GM21619 (cell line): ENCODE results near the gene FOXQ1.

Experiments
- ATAC-seq: cut with Tn5 transposase; IDR thresholded peaks from one replicate; pipeline ENCODE4 v1.9.1; 2021; ENCODE audit not compliant: unreplicated experiment

FOXQ1 gene, protein sequence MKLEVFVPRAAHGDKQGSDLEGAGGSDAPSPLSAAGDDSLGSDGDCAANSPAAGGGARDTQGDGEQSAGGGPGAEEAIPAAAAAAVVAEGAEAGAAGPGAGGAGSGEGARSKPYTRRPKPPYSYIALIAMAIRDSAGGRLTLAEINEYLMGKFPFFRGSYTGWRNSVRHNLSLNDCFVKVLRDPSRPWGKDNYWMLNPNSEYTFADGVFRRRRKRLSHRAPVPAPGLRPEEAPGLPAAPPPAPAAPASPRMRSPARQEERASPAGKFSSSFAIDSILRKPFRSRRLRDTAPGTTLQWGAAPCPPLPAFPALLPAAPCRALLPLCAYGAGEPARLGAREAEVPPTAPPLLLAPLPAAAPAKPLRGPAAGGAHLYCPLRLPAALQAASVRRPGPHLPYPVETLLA

DNA sequence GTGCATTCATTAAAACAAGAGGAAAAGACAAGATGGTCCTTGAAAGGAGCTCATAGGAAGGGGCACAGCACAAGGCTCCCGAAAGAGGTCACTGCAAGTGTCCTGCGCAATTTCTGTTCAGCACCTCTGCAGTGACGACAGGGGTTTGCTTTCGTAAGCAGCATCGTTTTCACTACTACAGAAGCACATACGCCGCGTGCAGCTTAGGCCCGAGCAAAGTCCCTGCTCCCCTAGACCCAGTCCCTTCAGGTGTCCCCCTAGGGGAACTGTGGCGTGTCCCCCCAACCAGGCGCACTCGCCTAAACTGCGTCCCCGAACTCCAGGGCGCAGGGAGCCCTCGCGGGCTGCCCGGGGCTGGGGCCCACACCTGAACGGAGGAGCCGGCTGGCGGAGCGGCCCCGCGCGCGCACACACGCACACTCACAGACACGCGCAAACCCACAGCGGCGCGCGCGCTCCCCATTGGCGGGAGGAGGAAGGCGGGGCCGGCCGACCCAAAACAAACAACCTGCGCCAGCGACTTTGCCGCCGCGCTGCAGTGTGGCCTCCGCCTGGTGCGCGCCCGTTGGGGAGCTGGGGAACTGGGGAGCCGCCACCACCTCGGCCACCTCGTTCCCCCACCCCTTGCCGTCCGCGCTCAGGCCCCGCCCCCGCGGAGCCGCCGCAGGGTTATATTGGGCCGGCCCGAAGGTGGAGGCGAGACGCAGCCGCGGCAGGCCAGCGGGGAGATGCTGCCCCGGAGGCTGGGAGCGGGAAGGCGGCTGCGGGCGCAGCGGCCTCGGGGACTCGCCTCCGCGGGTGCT is at the start of gene FOXQ1:
Gene FOXQ1, plus strand, starts transcription at position 699 of the 803 bp plus-strand sequence. CDS start 607 bp downstream, outside the sequence.
- ATAC-seq: no peak

DNA sequence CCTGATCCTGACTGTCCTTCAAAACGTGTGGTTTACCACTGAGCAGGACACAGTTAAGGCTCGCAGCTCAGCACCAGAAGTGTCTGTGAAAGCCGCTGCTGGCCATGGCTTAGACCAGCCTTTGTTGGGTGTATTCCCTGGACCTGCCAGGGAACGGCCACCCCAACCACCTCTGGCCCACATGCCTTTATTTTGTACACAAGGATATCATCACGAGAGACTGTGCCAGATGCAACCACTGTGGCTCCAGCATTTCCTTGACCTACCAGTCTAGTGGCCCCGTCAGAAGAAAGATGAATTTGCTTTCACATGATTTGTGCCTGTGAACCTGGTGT is 49.2 kb upstream of the FOXQ1 start:
- no peak for ATAC-seq

DNA sequence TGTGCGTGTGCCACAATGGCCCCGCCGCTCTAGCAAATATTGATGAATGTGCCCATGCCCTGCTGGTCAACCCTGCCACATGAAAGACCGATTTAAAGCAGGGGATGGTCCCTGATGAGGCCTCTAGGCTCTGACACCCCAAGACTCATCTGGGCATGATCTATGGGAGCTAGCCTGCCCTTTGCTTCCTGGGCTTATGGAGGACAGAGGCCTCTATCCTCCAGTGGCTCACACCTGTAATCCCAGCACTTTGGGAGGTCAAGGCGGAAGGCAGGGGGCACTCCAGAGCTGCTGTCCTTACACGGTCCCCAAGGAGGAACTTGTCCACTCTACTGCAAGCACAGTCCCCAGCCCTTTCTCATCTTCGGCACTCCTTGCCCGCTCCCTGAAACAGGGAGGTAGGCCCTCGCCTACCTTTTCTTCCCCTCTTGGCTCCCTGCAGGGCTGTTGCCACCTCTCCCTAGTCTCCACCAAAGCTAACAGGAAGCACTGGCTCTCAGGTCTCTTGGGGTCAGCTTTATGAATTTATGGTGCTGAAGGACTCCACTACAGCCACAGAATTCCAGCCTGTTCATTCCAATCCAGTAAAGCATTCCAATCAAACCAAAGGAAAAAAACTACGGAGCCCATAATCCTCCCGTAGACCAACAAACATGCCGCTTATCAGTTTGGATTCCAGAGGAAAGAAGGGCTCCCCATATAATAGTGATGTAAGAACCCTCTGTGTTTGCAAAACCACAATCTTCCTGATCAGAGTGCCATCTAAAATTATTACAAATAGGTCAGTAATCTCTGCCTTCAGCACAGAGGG is 48.7 kb upstream of the FOXQ1 start:
- ATAC-seq: no peak

DNA sequence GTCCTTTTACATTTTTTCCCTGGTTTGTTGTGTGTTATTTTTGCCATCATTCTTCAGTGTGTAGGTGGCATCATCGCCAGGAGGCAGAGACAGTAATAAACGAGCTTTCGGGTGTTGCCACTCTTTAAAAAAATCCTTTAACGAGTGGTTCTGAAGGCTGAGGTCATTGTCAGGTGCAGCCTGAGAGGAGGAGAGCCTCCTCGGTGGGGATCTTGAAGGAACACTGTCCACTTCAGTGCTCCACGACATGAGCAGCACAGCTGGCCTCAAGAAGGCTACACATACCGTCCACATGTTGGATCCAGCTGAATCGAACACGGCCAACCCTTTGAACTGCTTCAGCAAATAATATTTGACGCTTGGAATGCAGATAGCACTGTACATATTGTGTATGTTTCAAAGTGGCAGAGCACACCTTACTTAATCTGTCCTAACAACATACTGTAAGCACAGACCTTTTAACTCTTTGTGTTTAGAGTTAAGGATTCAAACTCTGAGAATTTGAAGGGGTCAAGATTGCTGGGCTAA is 48.0 kb upstream of the FOXQ1 start:
- ATAC-seq: no peak

DNA sequence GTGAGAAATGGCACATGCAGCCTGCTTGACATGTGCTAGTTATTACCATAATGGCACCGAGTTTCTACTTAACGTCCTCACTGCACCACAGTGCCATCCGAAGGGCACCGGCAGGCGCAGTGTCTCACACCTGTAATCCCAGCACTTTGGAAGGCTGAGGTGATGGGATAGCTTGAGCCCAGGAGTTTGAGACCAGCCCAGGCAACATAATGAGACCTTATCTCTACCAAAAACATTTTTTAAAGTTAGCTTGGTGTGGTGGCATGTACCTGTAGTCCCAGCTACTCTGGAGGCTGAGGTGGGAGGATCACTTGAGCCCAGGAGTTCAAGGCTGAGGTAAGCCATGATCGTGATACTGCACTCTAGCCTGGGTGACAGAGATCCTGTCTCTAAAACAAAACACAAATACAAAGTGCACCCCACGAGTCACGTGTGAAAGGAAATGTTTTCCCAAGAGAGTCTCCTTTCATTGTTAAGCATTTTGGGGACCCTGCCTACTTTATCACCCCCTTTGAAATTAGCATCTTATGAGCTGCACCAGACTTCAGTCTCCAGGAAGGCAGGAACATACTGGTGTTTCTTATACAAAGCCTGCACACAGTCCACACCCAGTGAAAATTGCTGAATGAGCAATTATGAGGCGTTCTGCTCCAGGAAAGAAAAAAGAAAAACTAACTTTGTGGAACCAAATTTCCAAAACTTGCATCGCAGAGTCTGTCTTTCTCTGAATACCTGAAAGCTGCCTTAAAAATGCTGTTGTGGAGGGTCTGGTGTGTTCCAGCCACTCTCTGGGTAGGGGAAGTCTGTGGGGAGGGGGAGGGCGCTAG is 47.1 kb upstream of the FOXQ1 start:
- ATAC-seq: no peak

DNA sequence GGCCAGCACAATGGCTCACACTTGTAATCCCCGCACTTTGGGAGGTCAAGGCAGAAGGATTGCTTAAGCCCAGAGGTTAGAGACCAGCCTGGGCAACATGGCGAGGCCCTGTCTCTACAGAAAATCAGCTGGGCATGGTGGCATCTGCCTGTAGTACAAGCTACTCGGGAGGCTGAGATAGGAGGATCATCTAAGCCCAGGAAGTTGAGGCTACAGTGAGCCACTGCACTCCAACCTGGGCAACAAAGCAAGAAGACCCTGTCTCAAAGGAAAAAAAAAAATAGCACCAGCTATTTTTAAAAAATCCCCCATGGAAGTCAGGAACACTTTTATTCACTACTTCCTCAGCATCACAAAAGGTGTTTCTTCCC is 45.2 kb upstream of the FOXQ1 start:
- ATAC-seq: no peak

DNA sequence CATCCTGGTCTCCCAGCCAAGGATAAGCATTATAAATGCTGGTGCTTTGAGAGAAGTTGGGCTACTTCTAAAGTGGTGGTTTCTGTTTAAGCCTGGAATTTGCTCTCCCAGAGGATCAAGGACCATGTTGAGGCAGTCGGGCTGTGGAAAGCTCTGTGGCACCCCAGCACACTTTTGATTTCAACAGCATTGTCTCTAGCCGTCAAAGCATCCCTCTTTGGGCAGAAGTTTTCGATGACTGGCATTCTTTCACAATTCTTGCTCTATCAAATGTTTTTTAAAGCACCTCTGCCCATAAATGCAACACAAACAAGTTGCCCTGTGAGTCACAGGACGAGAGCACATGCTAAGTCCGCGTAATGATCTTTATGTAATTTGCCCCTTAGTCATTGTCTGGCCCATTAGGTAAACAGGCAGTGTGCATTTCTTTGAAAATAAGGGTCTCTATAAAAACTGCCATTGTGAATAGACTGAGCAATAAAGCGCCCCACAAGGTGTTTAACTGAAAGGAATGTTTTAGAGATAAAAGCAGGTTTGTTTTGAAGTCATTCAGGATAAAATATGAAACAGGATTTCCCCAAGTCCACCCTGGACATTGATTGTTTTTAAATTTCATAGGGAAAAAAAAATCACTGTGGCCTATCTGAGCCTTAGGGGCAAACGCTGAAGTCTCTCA is 44.7 kb upstream of the FOXQ1 start:
- ATAC-seq: no peak

DNA sequence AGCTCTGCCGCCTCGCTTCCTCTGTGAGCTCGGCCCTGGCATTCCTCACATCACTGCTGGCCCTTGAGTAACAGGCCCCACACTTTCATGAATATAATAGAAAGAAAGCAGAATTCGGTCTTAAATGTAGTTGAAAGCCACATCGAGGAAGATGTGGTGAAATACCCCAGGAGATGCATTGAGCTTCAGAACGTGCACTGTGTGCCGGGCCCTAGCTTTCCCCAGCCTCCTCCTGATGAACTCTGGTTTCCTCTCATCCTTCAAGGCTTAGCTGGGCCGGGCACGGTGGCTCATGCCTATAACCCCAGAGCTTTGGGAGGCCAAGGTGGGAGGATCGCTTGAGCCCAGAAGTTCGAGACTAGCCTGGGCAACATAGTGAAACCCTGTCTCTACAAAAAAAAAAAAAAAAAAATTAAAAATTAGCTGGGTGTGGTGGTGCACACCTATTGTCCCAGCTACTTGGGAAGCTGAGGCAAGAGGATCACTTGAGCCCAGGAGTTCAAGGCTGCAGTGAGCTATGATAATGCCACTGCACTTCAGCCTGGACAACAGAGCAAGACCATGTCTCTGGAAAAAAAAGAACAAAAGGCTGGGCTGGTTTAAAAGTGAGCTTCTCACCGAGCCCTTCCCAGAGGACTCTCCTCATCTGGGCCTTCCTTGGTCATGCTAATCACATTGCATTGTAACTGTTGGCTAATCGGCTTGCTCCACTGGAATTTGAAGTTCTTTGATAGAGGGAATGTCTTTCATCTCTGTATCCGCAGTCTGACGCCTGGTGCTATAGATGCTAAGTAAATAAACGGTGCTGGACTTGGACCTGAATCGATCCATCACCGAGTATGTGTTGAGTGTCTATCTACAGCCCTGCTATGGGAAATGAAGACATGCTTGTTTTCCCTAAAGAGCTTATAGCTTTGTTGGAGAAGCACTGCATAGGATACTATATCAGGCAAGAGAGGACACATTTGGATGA is 43.8 kb upstream of the FOXQ1 start:
- no peak for ATAC-seq

DNA sequence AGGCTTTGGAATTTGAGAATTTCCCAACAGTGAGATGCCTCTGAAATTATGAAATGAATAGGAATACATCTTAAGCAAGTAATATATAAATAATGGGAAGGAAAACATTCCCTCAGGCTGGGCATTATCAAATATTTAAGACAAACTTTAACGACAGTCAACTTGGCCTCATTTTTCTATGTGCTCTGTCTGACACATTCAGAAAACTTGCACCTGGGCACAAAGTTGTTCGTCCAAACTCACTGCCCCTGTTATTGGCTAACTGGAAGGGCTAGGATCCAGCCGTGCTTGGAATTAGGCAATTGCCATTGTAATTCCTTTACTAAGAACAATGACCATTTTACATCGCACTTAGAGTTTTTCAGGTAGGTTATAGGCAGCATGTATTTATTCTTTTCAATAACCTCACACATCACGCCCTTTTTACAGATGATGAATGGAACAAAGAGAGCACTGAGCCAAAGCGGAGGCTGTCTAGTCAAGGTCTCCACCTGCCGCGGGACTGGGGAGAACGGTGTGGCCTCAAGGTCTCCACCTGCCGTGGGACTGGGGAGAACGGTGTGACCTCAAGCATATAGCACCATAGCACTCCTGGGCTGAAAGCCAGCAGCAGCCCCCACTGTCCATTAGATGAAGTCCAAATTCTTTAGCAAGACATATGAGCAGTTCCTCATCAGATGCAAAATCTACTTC is 40.7 kb upstream of the FOXQ1 start:
- ATAC-seq: no peak

DNA sequence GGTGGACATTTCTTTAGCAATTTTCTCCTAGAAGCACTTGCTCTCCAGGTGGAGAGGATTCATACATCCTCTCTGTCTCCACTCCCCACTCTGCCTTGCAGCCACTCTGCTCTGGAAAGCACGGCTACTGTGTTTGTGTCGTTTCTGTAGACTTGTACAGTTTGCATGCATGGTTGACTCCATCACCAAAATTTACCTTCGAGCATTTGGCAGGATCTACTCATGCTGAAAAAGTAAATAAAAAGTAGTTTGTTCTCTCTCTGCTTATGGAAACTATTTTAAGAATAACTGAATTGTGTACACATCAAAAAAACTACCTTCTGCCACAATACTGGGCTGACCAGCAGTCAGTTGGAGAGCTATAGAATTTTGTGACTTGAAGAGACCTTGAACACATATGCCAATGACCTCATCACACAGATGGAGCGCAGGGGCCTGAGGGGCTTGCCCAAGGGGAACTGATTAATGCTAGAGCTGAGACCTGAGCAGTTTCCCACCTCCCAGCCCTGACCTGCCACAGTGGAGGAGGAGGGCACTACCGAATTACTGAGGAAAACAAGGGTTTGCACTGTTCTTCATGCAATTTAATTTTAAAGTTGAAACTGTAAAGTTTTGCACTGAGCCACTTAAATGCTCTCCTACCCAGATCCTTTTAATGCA is 33.7 kb upstream of the FOXQ1 start:
- ATAC-seq: no peak

DNA sequence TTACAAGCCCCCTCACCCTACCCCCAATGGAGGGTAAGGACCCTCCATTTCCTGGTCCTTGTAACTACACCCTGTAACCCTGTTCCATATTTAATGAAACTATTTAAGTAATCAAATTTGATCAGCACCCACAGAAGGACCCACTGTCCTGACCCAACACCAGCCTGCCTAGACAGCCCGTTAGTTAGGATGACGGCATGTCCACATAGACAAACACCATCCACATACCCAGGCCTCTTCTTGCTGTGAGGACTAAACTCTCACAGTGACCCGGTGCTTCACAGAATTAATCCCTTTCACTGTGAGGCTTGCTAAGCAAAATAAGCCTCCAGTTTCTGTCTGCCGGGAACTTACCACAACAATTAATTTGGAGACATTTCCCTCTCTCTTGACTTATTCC is 32.8 kb upstream of the FOXQ1 start:
- no peak for ATAC-seq

DNA sequence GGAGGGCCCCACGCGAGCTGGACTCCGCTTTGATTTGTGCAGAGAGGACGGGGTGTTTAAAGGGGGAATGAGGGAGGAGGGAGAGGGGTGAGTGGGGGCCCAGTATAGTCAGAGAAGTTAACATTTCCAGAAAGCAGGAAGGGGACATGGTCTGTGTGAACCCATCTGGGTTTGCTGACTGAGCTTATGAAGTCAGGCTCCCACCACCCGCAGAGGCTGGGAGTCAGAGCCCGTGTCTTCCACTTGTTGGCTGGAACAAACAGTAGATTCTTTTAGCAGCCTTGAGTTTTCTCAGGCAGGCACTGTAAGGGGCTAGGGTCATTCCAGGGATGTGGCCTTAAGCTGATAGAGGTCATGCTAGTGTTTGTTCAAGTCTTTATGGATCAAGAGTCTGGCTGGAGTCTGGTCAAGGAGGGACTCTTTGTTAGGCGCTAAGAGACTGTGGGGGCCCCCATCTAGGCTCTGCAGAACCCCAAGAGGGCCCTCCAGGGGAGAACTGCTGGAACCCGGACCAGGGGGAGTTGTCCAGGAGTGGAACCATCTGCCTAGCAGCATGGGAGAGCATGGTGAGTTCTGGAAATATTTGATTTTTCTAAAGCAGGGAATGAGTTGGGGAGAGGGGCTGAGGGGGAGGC is 31.1 kb upstream of the FOXQ1 start:
- ATAC-seq: no peak

DNA sequence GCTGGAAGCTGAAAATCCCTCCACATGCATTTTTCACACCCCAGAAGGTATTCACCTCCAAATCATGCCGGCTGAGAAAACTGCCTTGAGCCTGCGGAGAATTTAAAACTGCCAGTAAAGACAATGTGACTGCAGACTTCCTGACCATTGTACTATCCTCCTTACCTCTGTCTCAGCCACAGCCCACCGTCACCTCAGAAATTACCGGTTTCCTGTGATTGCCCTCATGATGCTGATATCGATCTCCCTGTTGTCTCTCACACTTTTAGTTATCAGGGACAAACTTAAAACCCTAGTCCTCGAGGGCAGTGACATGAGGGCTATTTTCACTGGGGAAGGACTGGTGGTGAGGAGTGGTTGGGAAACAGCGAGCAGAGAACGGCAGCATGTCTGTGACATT is 30.2 kb upstream of the FOXQ1 start:
- no peak for ATAC-seq

DNA sequence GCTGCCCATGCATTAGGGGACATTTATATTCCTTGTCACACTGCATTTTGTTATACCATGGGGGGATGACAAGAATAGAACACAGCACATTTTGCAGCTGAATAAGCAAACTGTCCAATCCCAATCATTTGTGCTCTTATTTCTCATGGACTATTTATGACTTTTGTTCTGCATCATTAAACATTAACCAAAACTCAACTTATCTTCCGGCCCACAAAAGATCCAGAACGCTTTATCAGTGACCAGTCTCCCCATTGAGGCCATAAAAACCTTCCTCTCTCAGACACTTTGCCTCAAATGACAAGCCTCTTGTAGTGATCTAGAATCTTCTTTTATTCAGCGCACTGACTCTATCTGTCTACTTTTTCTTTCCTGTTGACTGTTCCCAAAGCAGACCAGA is 28.4 kb upstream of the FOXQ1 start:
- no peak for ATAC-seq

DNA sequence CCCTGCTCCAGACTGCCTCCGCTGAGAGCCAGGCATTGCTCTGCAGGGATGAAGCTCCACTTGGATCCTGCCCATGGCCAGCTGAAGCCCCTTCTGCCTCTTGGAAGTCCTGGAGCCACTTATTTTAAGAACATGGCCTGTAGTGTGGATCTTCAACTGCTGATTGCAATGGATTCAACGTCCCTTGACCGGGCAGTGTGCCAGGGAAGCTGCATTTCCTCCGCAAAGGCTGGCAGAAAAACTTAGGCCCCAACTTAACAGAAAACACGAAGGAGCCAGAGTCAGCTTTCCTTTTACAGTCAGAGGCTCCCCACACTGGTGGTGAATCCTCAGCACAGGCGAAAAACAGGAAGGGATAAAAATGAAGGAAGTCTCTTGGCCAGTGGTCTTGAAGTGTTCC is 26.3 kb upstream of the FOXQ1 start:
- no peak for ATAC-seq

DNA sequence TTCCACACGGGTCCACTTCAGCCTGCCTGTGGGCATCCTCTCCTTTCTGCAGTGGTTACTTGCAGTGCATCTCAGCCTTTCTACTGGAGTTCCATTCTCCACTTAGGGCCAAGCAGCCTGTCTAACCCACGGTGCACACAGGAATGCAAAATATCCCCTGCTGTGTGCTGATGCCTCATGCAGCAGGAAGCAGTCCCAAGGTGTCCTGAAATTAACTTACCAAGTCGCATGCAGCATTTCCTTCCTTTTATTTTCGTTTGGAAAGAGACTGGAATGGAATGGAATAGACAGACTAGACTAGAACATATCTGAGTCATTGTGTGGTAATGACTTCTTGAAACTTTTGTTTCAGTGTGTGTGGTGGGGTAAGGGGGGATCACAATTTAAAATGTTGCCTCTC is 25.9 kb upstream of the FOXQ1 start:
- ATAC-seq: no peak

DNA sequence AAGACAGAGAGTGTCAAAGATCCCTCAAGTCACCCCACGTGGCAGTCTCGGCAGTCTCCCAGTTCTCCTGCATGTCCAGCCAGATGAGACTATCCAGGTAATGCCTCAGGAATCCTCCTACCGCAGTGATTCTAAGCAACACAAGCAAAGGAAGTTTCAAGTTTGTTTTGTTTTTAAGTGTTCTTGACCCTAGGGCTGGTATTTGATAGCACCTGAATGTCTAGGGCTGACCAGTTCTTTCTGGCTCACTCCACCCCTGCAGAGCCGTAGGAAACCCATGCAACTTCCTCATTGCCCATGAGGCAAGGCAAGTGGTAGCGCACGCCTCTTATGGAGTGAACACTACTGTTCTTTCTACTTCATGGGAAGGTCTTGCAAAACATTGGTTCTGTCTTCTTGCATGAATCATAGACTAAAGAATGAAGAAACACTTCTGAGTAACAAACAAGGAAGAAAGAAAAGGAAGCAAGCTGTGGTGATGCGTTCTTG is 24.8 kb upstream of the FOXQ1 start:
- no peak for ATAC-seq
